HG02763 (cell line): ENCODE results near the gene IL1RL2.

Experiments
- ATAC-seq: cut with Tn5 transposase; IDR thresholded peaks from one replicate; pipeline ENCODE4 v1.9.1; 2021; ENCODE audit warnings: mild to moderate bottlenecking, moderate library complexity; ENCODE audit not compliant: unreplicated experiment

The IL1RL2 gene

GRCh38 chr2:102186791-102187495 is at the start of gene IL1RL2:
IL1RL2 (plus strand) TSS chr2:102187023; CDS start chr2:102187868, 845 bp downstream.
- ATAC-seq = no peak

GRCh38 chr2:102137138-102137537 is 49.7 kb upstream of the IL1RL2 start:
- no peak for ATAC-seq

GRCh38 chr2:102138331-102138730 is 48.5 kb upstream of the IL1RL2 start:
- no peak for ATAC-seq

GRCh38 chr2:102139851-102140250 is 47.0 kb upstream of the IL1RL2 start:
- ATAC-seq = no peak

- ATAC-seq = no peak
Observed at GRCh38 chr2:102140377-102140776, 46.4 kb upstream of the IL1RL2 start.

- no peak for ATAC-seq
Observed at GRCh38 chr2:102141011-102141943, 45.5 kb upstream of the IL1RL2 start.

- no peak for ATAC-seq
Observed at GRCh38 chr2:102141970-102142828, 44.6 kb upstream of the IL1RL2 start, which contains the start of gene IL1R1. IL1R1 (plus strand) TSS chr2:102142746; CDS start chr2:102157725, 14,979 bp downstream.

GRCh38 chr2:102142829-102143449 is 43.9 kb upstream of the IL1RL2 start:
- ATAC-seq = no peak

GRCh38 chr2:102143450-102143985 is 43.3 kb upstream of the IL1RL2 start:
- no peak for ATAC-seq

- ATAC-seq = no peak
Observed at GRCh38 chr2:102144128-102144527, 42.7 kb upstream of the IL1RL2 start.

- ATAC-seq = no peak
Observed at GRCh38 chr2:102145107-102145506, 41.7 kb upstream of the IL1RL2 start.

GRCh38 chr2:102145934-102146333 is 40.9 kb upstream of the IL1RL2 start:
- ATAC-seq = no peak

- ATAC-seq = no peak
Observed at GRCh38 chr2:102147935-102148334, 38.9 kb upstream of the IL1RL2 start.

- ATAC-seq = no peak
Observed at GRCh38 chr2:102149243-102149642, 37.6 kb upstream of the IL1RL2 start.

- no peak for ATAC-seq
Observed at GRCh38 chr2:102149644-102150455, 37.0 kb upstream of the IL1RL2 start.

GRCh38 chr2:102154364-102154763 is 32.5 kb upstream of the IL1RL2 start:
- no peak for ATAC-seq

GRCh38 chr2:102154946-102155702 is 31.7 kb upstream of the IL1RL2 start:
- no peak for ATAC-seq

- ATAC-seq = no peak
Observed at GRCh38 chr2:102155703-102156515, 30.9 kb upstream of the IL1RL2 start.
